ENCODE data around the gene STEAP1B.
"Not testable (repeated sequence)": the region's sequence is repeated elsewhere in the genome, so short reads cannot be mapped to it uniquely, and the experiment has no call there.

STEAP1B gene

DNA sequence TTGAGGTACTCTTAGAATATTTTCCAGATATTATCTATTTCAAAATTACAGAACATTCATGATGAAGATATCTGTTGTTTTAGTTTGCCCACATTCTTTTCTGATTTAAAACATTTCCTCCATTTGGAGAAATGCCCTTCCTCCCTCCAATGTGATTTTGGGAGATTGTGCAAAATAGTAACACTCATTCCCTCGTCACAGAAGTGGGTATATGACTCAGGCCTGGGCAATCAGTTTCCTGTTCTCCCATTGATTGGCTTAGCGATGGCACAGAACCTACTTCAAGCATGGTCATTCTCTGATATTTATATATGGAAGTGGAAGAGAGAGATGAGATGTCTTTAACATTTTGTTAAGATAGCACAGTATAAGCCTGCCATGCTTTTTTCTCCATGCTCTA lies 3.1 kb downstream of the STEAP1B start:
- DNase-seq (ENCODE audit: low spot score) = not testable (repeated sequence)

DNA sequence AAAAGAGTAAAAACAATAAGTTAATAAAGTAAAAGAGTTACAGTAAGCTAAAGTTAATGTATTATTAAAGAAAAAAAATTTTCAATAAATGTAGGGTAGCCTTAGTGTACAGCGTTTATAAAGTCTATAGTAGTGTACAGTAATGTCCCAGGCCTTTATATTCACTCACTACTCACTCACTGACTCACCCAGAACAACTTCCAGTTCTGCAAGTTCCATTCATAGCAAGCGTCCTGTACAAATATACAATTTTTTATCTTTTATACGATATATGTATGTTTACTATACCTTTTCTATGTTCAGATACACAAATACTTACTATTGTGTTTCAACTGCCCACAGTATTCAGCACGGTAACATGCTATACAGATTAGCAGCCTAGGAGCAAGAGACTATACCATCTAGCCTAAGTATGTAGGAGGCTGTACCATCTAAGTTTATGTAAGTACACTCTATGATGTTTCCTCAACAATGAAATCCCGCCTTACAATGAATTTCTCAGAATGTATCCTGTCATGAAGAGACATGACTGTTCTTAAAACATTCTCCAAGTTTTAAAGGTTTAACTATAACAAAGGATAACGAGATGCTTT lies 3.6 kb downstream of the STEAP1B start:
- not testable (repeated sequence) for DNase-seq (ENCODE audit: low spot score)

DNA sequence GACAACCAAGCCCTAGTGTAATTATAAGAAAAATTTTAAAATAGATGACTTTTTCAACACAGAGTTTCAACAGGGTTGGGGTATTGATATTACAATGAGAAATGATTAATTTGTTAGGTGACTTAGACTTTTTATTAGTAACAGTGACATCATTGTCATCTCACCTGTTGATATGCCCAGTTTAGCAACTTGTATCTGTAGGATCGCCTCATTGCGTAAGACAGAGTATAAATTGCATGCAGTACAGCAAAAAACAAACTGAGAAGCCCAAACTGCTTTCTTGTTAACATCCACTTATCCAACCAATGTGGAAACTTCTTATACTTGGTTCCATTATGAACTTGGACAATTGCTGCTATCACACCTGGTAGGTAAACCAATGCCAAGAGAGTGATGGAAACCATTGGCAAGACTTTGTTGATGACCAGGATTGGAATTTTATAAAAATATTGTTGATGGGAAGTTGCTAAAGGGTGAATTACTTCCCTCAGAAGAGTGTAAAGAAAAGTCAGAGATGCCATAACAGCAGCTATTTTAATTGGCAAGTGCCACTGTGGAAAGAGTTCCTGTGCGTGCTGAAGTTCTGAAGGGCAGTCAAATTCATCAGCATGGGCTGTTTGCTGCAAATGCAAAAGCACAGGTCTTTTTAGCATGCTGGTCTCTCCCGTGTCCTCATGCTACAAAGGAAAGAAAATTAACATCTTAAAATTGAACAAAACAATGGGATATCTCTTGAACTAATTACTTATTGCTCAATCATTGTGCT lies 6.6 kb downstream of the STEAP1B start:
- DNase-seq (ENCODE audit: low spot score) = not testable (repeated sequence)

DNA sequence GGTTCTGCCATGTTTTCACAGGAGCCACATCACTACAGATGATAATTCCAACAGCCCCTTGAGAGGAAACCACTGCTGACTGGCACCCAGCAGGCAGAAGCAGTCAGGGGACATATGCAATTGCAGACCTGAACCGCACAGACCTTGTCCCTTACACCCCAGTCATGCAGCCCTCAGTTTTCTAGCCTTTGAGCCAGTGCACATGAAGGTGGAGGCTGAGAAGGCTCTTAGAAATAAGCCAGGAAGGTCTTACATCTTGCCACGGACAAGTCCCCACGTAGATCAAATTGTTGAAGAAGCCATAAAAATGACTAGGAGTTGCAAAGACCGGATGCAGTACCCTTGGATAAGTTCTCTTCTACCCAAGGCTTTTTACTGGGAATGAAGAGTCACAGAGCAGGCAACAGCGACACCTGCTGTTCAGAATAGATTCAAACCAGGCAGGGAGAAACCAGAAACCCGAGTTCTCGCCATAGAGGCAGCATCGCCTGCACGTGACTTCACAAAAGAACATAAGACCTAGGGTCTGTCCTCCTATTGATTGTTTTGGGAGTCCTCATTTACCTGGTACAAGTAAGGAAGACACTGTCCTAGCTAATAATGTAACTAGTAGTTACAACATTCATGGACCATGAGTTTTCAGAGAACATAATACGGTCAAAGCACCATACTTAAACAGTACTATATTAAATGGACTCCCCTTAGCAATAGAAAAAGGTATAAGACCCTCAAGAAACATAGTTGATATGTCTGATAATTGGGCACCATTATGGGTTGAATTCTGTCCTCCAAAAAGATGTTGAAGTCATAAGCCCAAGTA lies 11.1 kb downstream of the STEAP1B start:
- peak; percentile 84 for DNase-seq (ENCODE audit: low spot score)

DNA sequence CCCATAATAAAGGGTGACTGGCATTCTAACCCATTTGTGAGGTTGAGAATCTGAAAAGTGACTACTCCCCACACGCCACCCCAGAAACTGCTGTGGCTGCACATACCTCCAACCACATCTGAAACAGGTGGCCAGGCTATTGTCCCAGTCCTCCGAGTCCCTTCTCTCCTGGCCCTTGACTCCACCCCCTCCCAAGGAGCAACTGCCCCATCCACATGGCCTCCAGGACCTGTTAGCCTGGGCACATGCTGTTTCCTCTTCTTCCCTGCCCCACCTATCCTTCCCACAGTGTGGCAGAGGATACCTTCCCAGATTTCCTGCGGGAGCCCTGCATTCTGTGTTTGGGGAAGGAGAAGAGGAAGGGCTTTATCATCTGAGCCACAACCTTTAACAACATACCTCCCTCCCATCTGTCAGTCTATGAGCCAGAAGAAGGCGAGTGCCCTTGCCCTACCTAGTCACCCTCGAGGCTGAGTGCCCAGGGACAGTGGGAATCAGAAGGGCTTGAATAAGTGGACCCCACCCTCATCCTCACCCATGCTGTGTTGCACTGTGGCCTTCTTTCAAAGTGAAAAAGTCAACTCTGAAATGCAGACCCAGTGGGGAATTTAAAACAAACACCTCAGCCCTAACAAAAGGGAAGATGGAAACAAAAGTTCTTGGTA lies 11.9 kb downstream of the STEAP1B start:
- DNase-seq (ENCODE audit: low spot score) = no peak

DNA sequence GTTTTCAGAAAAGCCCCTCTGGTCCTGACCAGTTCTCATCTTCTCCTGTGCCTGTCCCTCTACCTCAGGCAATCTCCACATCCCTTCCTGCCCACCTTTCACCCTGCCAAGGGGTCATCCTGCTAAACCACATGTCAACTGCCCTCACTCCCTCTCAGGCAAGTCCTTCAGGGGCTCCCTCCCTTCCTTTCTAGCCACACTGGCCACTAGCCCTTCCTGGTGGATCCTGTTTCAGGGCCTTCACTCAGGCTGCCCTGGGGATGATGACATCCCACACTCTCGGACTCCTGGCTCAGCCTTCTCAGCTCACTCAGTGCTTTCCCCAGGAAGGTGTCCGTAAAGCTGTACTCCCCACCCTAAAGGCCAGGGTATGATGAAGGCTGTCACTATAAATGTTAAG lies 13.4 kb downstream of the STEAP1B start:
- DNase-seq (ENCODE audit: low spot score) = no peak

DNA sequence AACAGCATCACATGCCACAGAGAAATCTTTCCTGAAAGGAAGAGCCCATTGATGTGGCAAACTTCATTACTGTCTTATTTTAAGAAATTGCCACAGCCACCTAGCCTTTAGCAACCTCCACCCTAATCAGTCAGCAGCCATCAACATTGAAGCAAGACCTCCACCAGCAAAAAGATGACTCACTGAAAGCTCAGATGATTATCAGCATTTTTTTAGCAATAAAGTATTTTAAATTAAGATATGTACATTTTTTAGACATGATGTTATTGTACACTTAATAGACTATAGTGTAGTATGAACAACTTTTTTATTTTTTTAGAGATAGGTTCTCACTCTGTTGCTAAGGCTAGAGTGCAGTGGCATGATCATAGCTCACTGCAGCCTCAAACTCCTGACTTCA lies 14.8 kb downstream of the STEAP1B start:
- DNase-seq (ENCODE audit: low spot score) = no peak

DNA sequence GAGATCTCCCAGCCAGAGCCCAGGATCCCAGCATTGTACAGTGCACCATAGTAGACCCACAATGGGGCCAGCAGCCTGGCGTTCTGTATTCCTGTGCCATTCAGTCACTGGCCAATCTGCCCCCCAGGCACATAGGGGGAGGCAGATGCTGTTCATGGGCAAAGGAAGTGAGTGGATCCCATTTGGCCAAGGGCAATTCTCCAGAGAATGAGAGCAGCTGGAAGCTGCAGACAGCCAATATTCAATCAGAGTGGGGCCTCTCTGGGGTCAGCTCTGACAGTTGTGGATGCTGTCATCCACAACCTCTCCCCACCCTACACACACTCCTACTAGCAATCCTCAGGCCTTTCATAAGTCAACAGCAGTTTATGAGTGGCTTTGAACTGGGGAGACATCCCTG lies 17.5 kb downstream of the STEAP1B start:
- no peak for DNase-seq (ENCODE audit: low spot score)

DNA sequence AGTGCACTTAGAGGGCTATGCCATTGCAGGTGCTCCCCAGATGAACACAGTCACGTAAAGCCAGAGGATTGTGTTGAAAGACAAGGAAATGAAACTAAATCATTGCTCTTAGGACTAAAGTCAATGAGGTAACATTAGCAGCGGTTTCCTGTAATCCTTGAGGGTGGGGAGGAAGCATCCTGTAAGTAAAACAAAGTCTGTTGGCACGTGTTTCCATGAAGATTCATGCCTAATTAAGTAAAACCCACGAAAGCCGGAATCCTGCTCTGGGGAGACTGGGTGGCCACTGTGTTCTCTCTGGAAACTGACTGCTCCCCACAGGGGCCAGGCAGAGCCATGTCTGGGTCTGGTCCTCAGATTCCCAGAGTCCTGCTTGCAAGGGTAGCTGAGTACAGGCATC lies 18.3 kb downstream of the STEAP1B start:
- no peak for DNase-seq (ENCODE audit: low spot score)

DNA sequence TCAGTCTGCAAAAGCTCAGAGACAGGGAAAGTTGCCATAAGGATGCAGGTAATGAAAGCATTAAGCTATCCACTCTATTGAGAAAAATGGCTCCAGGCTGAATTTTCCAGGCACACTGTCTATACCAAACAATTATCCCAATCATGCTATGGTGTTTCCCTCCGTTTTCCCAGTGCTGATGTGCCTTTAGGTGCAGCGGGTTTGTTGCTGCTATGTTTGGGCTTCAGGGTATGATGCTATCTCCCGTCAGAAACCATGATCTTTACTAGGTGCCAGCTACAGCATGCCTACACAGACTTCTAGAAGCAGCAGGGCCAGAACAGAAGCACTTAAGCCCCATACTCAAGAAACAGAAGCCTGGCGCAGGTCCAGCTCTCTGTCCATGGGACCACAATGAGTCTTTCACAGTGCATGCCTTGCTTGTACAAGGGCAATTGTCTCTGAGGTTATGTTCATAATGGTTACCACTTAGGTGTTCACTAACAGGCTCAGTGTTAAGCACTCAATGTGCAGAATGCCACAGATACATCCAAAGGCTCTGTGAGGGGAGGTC lies 19.4 kb downstream of the STEAP1B start:
- no peak for DNase-seq (ENCODE audit: low spot score)

DNA sequence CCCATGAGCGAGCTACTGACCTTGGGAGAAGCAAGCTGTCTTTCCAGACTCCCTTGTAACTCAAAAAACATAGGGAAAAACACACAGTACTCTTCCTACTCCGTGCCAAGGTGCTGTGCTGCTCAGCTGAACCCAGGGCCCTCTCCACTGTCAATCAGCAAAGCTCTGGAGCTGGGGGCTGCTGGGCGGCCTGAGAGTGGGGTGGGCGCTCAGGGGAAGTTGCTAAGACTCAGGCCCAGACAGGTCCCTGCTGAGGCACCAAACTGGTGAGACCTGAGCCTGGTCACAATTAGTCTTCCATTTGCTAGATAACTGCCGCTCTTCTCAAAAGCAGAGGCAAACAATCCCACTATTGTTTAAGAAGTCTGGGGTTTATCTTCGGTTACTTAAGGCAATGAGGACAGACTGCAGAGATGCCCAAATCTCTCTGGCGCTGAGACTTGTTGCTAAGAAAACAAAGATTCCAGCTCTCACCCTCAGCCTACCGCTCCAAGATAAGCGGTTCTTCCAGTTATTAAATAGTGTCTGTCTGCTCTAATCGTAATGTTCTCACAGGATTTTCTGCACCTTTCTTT lies 22.0 kb downstream of the STEAP1B start:
- no peak for DNase-seq (ENCODE audit: low spot score)

DNA sequence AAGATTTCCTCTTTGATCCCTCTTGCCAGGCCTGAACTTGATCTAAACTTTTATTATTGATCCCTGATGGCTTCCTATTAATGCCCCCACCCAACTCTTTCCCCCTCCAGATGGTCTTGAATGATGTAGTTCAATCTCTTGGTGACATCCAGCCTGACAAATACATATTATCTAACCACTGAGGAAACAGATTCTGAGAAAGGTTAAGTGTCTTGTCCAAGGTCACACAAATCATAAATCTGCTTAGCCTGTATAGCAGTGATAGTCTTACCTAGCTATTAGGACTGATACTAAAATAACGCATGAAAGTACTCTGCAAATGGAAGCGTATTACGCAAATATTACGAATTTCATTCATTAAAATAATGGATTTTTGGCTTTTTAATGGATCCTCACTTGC lies 22.7 kb downstream of the STEAP1B start:
- no peak for DNase-seq (ENCODE audit: low spot score)

DNA sequence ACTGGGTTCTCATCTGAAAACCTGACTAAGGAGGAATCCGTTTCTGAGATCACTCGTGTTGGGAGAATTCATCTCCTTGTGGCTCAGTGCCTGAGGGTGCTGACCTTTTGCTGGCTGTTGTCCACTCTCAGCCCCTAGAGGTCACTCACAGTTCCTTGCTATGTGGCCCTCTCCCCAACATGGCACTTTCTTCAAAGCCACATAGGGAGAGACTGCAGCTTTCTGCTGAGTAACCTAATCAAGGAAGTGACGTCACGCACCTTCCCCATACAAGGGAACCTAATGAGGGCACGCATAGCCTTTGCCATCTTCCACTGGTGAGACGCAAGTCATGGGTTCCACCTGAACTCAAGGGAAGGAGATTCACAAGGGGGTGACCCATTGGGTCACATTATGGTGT lies 23.2 kb downstream of the STEAP1B start:
- DNase-seq (ENCODE audit: low spot score) = no peak

DNA sequence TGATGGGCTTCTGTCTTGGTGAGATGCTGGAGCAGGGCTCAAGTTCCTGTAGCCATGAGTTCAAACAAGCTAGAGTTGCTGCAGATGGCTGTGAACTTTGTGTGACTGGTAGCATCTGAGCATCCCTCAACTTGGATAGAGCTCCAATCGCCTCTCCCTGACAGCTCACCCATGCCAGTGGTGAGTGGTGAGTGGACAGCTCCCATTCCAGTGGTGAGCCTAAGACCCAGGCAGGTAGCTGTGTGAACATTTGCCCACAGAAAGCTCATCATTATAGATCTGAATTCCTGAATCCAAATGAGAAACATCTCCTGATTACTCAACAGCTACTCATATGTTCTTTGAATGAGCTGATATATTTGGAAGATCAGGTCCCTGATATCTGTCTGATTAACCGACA lies 25.3 kb downstream of the STEAP1B start:
- DNase-seq (ENCODE audit: low spot score) = no peak

DNA sequence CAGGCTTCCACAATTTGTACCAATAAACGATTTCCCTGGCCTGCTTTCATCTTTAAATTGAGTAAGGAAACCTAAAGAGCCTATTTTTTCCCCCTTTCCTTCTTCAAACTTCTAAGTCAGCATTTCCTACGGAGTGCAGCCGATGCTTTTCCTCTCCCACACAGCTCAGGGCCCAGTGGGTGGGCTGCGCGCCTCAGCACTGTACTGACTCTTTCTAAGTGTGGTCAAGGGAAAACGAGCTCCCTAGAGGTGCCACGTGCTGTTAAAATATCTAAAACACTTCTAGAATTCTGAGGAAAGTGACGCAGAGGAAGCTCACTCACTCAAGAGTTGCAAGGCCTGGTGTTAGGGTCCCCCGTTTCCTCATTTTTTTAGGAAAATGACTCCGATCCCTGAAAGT lies 29.0 kb downstream of the STEAP1B start:
- no peak for DNase-seq (ENCODE audit: low spot score)

DNA sequence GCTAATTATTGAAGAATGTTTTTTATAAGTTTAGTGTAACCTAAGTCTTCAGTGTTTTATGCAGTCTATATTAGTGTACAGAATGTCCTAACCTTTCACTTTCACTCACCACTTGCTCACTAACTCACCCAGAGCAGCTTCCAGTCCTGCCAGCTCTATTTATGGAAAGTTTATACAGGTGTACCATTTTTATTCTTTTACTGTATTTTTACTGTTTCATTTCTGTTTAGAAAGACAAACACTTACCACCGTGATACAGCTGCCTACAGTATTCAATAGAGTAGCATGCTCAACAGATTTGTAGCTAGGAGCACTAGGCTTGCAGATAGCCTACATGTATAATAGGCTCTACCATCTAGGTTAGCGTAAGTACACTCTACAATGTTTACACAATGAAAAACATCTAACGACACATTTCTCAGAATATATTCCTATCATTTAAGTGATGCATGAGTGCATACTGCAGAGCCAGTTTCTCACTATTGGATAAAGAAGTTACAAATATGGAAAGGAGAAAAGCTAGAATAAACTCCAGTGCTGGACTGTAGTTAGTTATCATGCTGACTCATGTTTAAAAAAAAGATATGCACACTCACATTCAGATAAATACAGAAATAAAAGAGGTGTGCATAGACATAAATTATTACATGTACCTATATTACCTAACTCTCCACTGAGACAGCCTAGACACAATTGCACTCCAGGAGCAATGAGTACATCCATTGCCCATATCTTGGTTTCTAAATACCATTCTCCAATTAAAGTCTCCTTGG lies 30.4 kb downstream of the STEAP1B start:
- DNase-seq (ENCODE audit: low spot score) = no peak

DNA sequence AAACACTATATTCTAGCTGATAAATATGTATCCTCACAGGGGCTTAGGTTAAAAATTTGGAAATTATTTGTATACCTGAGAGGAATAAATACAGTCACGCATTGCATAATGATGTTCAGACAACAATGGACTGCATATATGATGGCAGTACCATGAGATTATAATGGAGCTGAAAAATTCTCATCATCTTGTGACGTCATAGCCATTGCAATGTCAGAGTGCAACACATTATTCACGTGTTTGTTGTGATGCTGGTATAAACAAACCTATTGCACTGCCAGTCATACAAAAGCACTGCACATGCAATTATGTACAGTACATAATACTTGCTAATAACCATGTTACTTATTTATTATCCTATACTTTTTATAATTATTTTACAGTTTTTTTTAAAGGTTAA lies 31.4 kb downstream of the STEAP1B start:
- no peak for DNase-seq (ENCODE audit: low spot score)

DNA sequence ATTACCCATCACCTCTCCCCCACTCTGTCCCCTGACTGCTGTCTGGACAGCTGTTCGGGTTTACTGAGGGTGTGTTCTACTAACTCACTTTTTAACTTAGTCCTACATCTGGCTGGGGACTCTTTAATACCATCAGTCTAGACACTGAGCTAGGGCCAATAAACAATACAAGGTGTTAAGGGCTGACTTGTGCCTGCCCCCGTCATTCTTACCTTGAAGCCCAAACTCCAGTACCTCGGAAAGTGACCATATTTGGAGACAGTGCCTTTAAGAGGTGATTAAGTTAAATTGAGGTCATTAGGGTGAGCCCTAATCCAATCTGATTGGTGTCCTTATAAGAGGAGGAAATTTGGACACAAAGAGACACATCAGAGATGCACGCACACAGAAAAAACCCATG lies 35.7 kb downstream of the STEAP1B start:
- DNase-seq (ENCODE audit: low spot score) = no peak

DNA sequence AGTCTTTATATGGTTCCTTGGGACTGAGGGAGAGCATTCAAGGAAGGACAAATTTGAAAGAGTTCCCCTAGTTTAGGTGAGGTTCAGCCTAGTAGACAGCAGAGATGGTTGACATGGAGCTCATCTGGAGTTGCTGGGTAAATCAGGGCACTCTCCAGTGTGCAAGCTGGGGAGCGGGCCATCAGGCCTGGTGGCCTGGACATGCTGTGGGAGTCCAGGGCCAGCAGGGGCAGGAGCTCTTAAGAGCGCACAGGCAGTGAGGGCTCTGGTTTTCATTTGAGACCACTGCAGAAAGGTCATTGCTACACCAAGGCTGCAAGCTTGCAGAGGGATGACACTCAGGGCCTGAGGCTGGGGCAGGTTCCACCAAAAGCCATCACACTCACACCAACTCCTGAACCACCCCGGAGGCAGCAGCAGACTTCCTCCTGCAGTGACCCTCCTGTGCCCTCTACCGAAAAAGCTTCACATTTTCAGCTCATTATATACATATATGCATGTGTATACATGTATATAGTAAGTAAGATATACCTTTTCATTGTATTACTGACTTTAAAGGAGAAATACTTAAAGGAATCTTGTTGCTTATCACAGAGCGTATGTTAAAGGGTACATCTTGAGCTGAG lies 39.5 kb downstream of the STEAP1B start:
- no peak for DNase-seq (ENCODE audit: low spot score)

DNA sequence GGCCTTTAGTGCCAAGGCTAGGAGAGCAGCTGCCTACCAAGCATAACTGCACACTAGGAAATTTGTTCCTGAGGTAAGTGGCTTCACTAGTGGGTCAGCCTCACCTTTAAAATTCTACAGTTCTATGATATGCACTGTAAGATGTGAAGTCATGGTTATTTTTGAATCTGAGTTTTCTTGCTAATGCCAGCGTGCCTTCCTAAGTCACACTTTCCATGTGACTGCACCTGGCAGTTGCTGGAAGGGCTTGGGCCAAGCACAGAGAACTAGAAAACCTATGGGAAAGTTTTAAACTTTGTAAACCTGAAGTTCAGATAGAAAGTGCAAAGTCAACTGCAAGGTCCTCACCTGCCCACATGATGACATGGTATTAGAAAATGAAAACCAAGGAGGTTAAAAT lies 42.5 kb downstream of the STEAP1B start:
- DNase-seq (ENCODE audit: low spot score) = no peak

DNA sequence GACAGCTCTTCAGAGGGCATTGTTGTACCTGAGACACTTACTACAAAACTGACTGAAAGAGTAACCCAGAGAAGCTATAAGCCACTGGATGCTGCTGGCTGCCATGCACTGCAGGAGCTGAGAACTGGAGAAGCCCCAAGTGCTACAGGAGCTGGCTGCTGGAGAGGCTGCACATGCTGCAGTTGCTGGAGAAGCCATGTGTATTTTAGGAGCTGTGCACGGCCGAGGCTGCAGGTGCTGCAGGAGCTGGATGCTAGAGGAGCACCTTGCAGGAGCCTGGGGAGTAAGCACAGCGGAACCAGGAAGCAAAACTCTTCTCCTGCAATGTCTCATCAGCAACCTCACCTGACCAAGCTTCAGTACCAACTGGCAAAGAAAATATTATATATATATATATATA lies 45.5 kb downstream of the STEAP1B start:
- no peak for DNase-seq (ENCODE audit: low spot score)
